Neural cell (in vitro differentiated cells): ENCODE results near the gene GRIN1. TPM values are rescaled to one million over a fixed set of nuclear protein-coding genes. Genes with fewer than 3 reads are reported as not detected.

ENCODE experiments used
- H2AFZ ChIP-seq: fragments of 200-600, 300-800 bp; sonication (generic), shearing (Covaris generic); 2 replicates; pipeline ENCODE4 v1.6.0; 2014; ENCODE audit warnings: low read depth, mild to moderate bottlenecking, antibody characterized with exemption, low read length, moderate library complexity
- H3F3A ChIP-seq: fragments of 200-600 bp; shearing (Covaris generic); 2 replicates; pipeline ENCODE4 v1.6.1; 2016; ENCODE audit warnings: mild to moderate bottlenecking, moderate library complexity, mixed read lengths, antibody characterized with exemption, low read length; ENCODE audit not compliant: insufficient read depth, poor library complexity, severe bottlenecking
- H3K27ac ChIP-seq: fragments of 200-600, 300-800 bp; sonication (generic), shearing (Covaris generic); 2 replicates; pipeline ENCODE4 v1.5.1; 2014; ENCODE audit warnings: mild to moderate bottlenecking, low read length, moderate library complexity
- H3K27me3 ChIP-seq: fragments of 300-800, 200-600 bp; sonication (generic), shearing (Covaris generic); 2 replicates; pipeline ENCODE4 v1.6.0; 2014; ENCODE audit warnings: mild to moderate bottlenecking, low read depth, low read length, moderate library complexity; ENCODE audit not compliant: insufficient read depth
- H3K36me3 ChIP-seq: fragments of 300-800, 200-600 bp; sonication (generic), shearing (Covaris generic); 2 replicates; pipeline ENCODE4 v1.5.1; 2014; ENCODE audit warnings: mild to moderate bottlenecking, antibody characterized with exemption, low read length, moderate library complexity; ENCODE audit not compliant: insufficient read depth
- H3K4me2 ChIP-seq: fragments of 300-800, 200-600 bp; sonication (generic), shearing (Covaris generic); 2 replicates; pipeline ENCODE4 v1.6.0; 2014; ENCODE audit warnings: mild to moderate bottlenecking, low read length
- H3K4me3 ChIP-seq: fragments of 300-800, 200-600 bp; sonication (generic), shearing (Covaris generic); 2 replicates; pipeline ENCODE4 v1.5.1; 2014; ENCODE audit warnings: mild to moderate bottlenecking, low read length, moderate library complexity
- H3K79me2 ChIP-seq: fragments of 200-600 bp; shearing (Covaris generic); replicated peaks from 2 replicates; pipeline ENCODE4 v1.6.0; 2014; ENCODE audit warnings: mild to moderate bottlenecking, low read length, moderate library complexity; ENCODE audit not compliant: insufficient read depth
- H3K9ac ChIP-seq: fragments of 300-800, 200-600 bp; sonication (generic), shearing (Covaris generic); 2 replicates; pipeline ENCODE4 v1.6.1; 2016; ENCODE audit warnings: mild to moderate bottlenecking, low read length, mixed read lengths
- H3K9me2 ChIP-seq: fragments of 200-600 bp; shearing (Covaris generic); 2 replicates; pipeline ENCODE4 v1.6.1; 2016; ENCODE audit warnings: mild to moderate bottlenecking, low read length, mixed read lengths; ENCODE audit not compliant: insufficient read depth
- H3K9me3 ChIP-seq: fragments of 200-600, 300-800 bp; sonication (generic), shearing (Covaris generic); 2 replicates; pipeline ENCODE4 v1.6.1; 2016; ENCODE audit warnings: mild to moderate bottlenecking, mixed run types, low read length, moderate library complexity, mixed read lengths
- H4K20me1 ChIP-seq: fragments of 200-600 bp; shearing (Covaris generic); 2 replicates; pipeline ENCODE4 v1.6.1; 2016; ENCODE audit warnings: mild to moderate bottlenecking, mixed run types; ENCODE audit not compliant: insufficient read depth
- CTCF ChIP-seq: fragments of 450-650 bp; IDR thresholded peaks from 2 replicates; pipeline ENCODE4 v1.5.1; 2014; ENCODE audit warnings: antibody characterized with exemption, mild to moderate bottlenecking, moderate library complexity; ENCODE audit not compliant: poor library complexity, severe bottlenecking
- EP300 ChIP-seq: fragments of 450-650 bp; conservative IDR thresholded peaks from 2 replicates; pipeline ENCODE4 v1.6.1; 2014; ENCODE audit warnings: antibody characterized with exemption, mild to moderate bottlenecking, moderate library complexity; ENCODE audit not compliant: poor library complexity, severe bottlenecking
- EZH2 ChIP-seq: fragments of 200-600, 300-800 bp; shearing (Covaris generic), sonication (generic); IDR thresholded peaks from 2 replicates; pipeline ENCODE4 v1.6.1; 2014; ENCODE audit warnings: antibody characterized with exemption, low read length, borderline replicate concordance, mild to moderate bottlenecking; ENCODE audit not compliant: insufficient read depth, poor library complexity, severe bottlenecking
- MXI1 ChIP-seq: fragments of 450-650 bp; conservative IDR thresholded peaks from 2 replicates; pipeline ENCODE4 v1.6.1; 2014; ENCODE audit warnings: antibody characterized with exemption, mild to moderate bottlenecking; ENCODE audit not compliant: poor library complexity, severe bottlenecking
- POLR2AphosphoS5 ChIP-seq: IDR thresholded peaks from 2 replicates; pipeline ENCODE4 v1.6.1; 2012
- RAD21 ChIP-seq: fragments of 450-650 bp; conservative IDR thresholded peaks from 2 replicates; pipeline ENCODE4 v1.6.1; 2014; ENCODE audit warnings: antibody characterized with exemption, mild to moderate bottlenecking, moderate library complexity
- REST ChIP-seq: IDR thresholded peaks from 2 replicates; pipeline ENCODE4 v1.6.1; 2012; ENCODE audit warnings: borderline replicate concordance
- SMC3 ChIP-seq: fragments of 450-650 bp; conservative IDR thresholded peaks from 2 replicates; pipeline ENCODE4 v1.6.1; 2014; ENCODE audit warnings: antibody characterized with exemption, mild to moderate bottlenecking, moderate library complexity; ENCODE audit not compliant: poor library complexity
- TAF1 ChIP-seq: IDR thresholded peaks from 2 replicates; pipeline ENCODE4 v1.6.1; 2012; ENCODE audit warnings: low read depth
- polyA plus RNA-seq: library from polyadenylated mRNA; depleted of rRNA; stranded (reverse); fragments of >200 nt; gene quantifications from 2 replicates; pipeline ENCODE4 v1.2.3, GENCODE V29; 2014

The GRIN1 gene
- polyA plus RNA-seq, 1 donor from 2014 or later = 0.58 TPM

GRCh38 chr9:137167277-137167746 lies 28.4 kb downstream of the GRIN1 start:
- no peaks in the 10 kb centered on the region for H3K9me3 ChIP-seq
- no peak for TF ChIP-seq EP300
- H2AFZ ChIP-seq = no peak overlapping the region
- peaks cover 59% of the 10 kb centered on the region for H3K27me3 ChIP-seq
- H3K79me2 ChIP-seq = no peaks in the 10 kb centered on the region
- H3K27ac ChIP-seq = no peak overlapping the region
- H3K9me2 ChIP-seq = no peaks in the 10 kb centered on the region
- H4K20me1 ChIP-seq = no peaks in the 10 kb centered on the region
- no peaks in the 10 kb centered on the region for H3F3A ChIP-seq
- H3K36me3 ChIP-seq = no peaks in the 10 kb centered on the region
- H3K9ac ChIP-seq = no peak overlapping the region
- no peak overlapping the region for H3K4me2 ChIP-seq
- peak overlapping the region; percentile 78 for H3K4me3 ChIP-seq

GRCh38 chr9:137167747-137168572 lies 29.0 kb downstream of the GRIN1 start:
- Histone ChIP-seq H3K27me3 (peaks cover 53% of the 10 kb centered on the region), H3K36me3 (no peaks in the 10 kb centered on the region), H3K79me2 (no peaks in the 10 kb centered on the region), H4K20me1 (no peaks in the 10 kb centered on the region), H3F3A (no peaks in the 10 kb centered on the region), H2AFZ (no peak overlapping the region), H3K27ac (no peak overlapping the region), H3K9ac (peak overlapping the region; percentile 82), H3K4me3 (peak overlapping the region; percentile 78), H3K4me2 (no peak overlapping the region), H3K9me3 (no peaks in the 10 kb centered on the region), H3K9me2 (no peaks in the 10 kb centered on the region)
- no peak for TF ChIP-seq TAF1
- TF ChIP-seq POLR2AphosphoS5 = no peak
- no peak for TF ChIP-seq RAD21
- TF ChIP-seq SMC3 = no peak

GRCh38 chr9:137168573-137168903 lies 29.6 kb downstream of the GRIN1 start:
- peak overlapping the region; percentile 82 for H3K9ac ChIP-seq
- H4K20me1 ChIP-seq = no peaks in the 10 kb centered on the region
- peak overlapping the region; percentile 78 for H3K4me3 ChIP-seq
- H3K27me3 ChIP-seq = peaks cover 47% of the 10 kb centered on the region
- no peak for TF ChIP-seq EZH2
- H3K9me3 ChIP-seq = no peaks in the 10 kb centered on the region
- no peaks in the 10 kb centered on the region for H3K79me2 ChIP-seq
- H2AFZ ChIP-seq = no peak overlapping the region
- H3K9me2 ChIP-seq = no peaks in the 10 kb centered on the region
- H3K36me3 ChIP-seq = no peaks in the 10 kb centered on the region
- H3K27ac ChIP-seq = peak overlapping the region; percentile 71
- H3K4me2 ChIP-seq = no peak overlapping the region
- no peaks in the 10 kb centered on the region for H3F3A ChIP-seq

GRCh38 chr9:137168904-137169856 lies 30.2 kb downstream of the GRIN1 start:
- Histone ChIP-seq H3K9me2 (no peaks in the 10 kb centered on the region), H3K9ac (peak overlapping the region; percentile 82), H2AFZ (peak overlapping the region; percentile 32), H3F3A (no peaks in the 10 kb centered on the region), H3K9me3 (no peaks in the 10 kb centered on the region), H3K36me3 (no peaks in the 10 kb centered on the region), H3K4me3 (peak overlapping the region; percentile 78), H3K79me2 (no peaks in the 10 kb centered on the region), H4K20me1 (no peaks in the 10 kb centered on the region), H3K27me3 (peaks cover 41% of the 10 kb centered on the region), H3K4me2 (no peak overlapping the region), H3K27ac (peak overlapping the region; percentile 71)
- peak; percentile 64 for TF ChIP-seq REST
- peak; percentile 33 for TF ChIP-seq EP300
- TF ChIP-seq MXI1 = peak; percentile 88
- TF ChIP-seq SMC3 = peak; percentile 49
- TF ChIP-seq RAD21 = peak; percentile 15
- peak; percentile 76 for TF ChIP-seq POLR2AphosphoS5
- no peak for TF ChIP-seq TAF1
- peak; percentile 44 for TF ChIP-seq CTCF
- TF ChIP-seq EZH2 = no peak
